Gastroesophageal sphincter (tissue), 4 donors: Measurements from ENCODE around the gene CREB3. TPM values are rescaled to one million over a fixed set of nuclear protein-coding genes. Genes with fewer than 3 reads are reported as not detected.
A peak's percentile ranks its signal among the peaks of the same experiment; 100 is the strongest.

ENCODE experiments used
- ATAC-seq: fragments of 150-250 bp; one replicate; pipeline ENCODE4 v1.9.1; 2016; ENCODE audit warnings: mild to moderate bottlenecking, moderate library complexity
- H3K27ac ChIP-seq, 4 donors: fragments of 200-600 bp; sonication (generic) in 3 of 4; 1 replicate in 3 of 4; 2 replicates in 1 of 4; pipeline ENCODE4 v1.5.1; 2016 to 2019
- H3K27me3 ChIP-seq: fragments of 200-600 bp; sonication (generic); one replicate; pipeline ENCODE4 v1.5.1; 2019
- H3K36me3 ChIP-seq, 2 donors: fragments of 200-600 bp; sonication (generic); one replicate each; pipeline ENCODE4 v1.5.1; 2019; ENCODE audit warnings: control low read depth in 1 of 2
- H3K4me1 ChIP-seq, 3 donors: fragments of 200-600 bp; sonication (generic); 1 replicate in 2 of 3; 2 replicates in 1 of 3; pipeline ENCODE4 v1.5.1; 2016 to 2019; ENCODE audit warnings: control low read depth in 2 of 3
- H3K4me3 ChIP-seq, 2 donors: fragments of 200-600 bp; sonication (generic); one replicate each; pipeline ENCODE4 v1.5.1; 2019; ENCODE audit warnings: mild to moderate bottlenecking in 1 of 2, moderate library complexity in 1 of 2
- H3K9me3 ChIP-seq, 3 donors: fragments of 200-600 bp; sonication (generic); one replicate each; pipeline ENCODE4 v1.5.1; 2017 to 2019; ENCODE audit warnings: control low read depth in 2 of 3
- EP300 ChIP-seq: sonication (generic); formaldehyde crosslinking; IDR thresholded peaks from one replicate; pipeline ENCODE4 v1.6.1; 2017; ENCODE audit warnings: antibody characterized with exemption, mild to moderate bottlenecking
- POLR2A ChIP-seq, 2 donors: fragments of 450-650 bp; IDR thresholded peaks; one replicate each; pipeline ENCODE4 v1.6.1; 2017; ENCODE audit warnings: antibody characterized with exemption in 2 of 2, mild to moderate bottlenecking in 2 of 2, moderate library complexity in 1 of 2
- POLR2AphosphoS5 ChIP-seq: sonication (generic); formaldehyde crosslinking; IDR thresholded peaks from one replicate; pipeline ENCODE4 v1.6.1; 2017; ENCODE audit warnings: antibody characterized with exemption
- WGBS, 2 donors: methylation state at CpG; one replicate each; pipeline ENCODE4 v1.1.5; 2018; ENCODE audit warnings: low coverage in 1 of 2; 5-methylcytosine and 5-hydroxymethylcytosine counted together
- total RNA-seq, 4 donors: library from RNA; depleted of rRNA; stranded (reverse); fragments of >200 nt; gene quantifications; one replicate each; pipeline ENCODE4 v1.1.0, GENCODE V29; 2016
- TF ChIP-seq, protein P1 (sequence below), 4 experiments: fragments of 200-600 bp in 2 of 4; fragments of 450-650 bp in 2 of 4; sonication (generic) in 1 of 4; IDR thresholded peaks; one replicate each; pipeline ENCODE4 v1.5.1; 2017 to 2019; ENCODE audit warnings: antibody characterized with exemption in 4 of 4, mild to moderate bottlenecking in 2 of 4, moderate library complexity in 2 of 4

CREB3 gene
- total RNA-seq, 4 donors from 2014 or later = 75.0 to 104 (median 83.7) TPM

DNA sequence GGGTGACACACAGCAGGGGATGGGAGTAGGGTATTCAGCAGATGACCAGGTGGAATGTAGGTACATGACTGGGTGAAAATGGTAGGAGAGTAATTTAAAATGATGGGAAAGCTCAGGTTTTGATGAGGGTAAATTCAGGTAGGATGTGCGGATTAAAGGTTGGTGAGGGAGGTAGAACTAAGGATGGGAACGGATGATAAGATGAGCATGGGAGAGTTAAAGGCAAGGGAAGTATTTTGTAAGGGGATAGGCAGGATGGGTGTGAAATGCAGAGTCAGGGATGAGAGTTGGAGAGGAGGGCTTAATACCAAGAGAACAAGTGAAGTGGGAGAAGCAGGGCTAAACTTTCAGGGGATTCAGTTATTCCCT is 2.0 kb upstream of the CREB3 start:
- TF ChIP-seq, protein P1, sequence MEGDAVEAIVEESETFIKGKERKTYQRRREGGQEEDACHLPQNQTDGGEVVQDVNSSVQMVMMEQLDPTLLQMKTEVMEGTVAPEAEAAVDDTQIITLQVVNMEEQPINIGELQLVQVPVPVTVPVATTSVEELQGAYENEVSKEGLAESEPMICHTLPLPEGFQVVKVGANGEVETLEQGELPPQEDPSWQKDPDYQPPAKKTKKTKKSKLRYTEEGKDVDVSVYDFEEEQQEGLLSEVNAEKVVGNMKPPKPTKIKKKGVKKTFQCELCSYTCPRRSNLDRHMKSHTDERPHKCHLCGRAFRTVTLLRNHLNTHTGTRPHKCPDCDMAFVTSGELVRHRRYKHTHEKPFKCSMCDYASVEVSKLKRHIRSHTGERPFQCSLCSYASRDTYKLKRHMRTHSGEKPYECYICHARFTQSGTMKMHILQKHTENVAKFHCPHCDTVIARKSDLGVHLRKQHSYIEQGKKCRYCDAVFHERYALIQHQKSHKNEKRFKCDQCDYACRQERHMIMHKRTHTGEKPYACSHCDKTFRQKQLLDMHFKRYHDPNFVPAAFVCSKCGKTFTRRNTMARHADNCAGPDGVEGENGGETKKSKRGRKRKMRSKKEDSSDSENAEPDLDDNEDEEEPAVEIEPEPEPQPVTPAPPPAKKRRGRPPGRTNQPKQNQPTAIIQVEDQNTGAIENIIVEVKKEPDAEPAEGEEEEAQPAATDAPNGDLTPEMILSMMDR (IDR thresholded peaks at IDR 0.05) = no peak
- TF ChIP-seq EP300 = no peak
- TF ChIP-seq POLR2A (IDR thresholded peaks at IDR 0.05) = no peak
- no peak for TF ChIP-seq POLR2AphosphoS5
- no peak for ATAC-seq
- peaks cover 3 to 76% (median 30%) of the 10 kb centered on the region in 3 donors for H3K4me1 ChIP-seq
- no peaks in the 10 kb centered on the region for H3K9me3 ChIP-seq
- peaks cover 0 to 24% of the 10 kb centered on the region in 2 donors for H3K36me3 ChIP-seq
- peak overlapping the region; percentile 79 to 85 for H3K4me3 ChIP-seq
- WGBS, 2 donors = 43 to 48% methylated on average over 1 to 2 of the region's 2 CpGs
- H3K27me3 ChIP-seq = no peaks in the 10 kb centered on the region
- peak overlapping the region; percentile 97 to 100 (median 98) for H3K27ac ChIP-seq

DNA sequence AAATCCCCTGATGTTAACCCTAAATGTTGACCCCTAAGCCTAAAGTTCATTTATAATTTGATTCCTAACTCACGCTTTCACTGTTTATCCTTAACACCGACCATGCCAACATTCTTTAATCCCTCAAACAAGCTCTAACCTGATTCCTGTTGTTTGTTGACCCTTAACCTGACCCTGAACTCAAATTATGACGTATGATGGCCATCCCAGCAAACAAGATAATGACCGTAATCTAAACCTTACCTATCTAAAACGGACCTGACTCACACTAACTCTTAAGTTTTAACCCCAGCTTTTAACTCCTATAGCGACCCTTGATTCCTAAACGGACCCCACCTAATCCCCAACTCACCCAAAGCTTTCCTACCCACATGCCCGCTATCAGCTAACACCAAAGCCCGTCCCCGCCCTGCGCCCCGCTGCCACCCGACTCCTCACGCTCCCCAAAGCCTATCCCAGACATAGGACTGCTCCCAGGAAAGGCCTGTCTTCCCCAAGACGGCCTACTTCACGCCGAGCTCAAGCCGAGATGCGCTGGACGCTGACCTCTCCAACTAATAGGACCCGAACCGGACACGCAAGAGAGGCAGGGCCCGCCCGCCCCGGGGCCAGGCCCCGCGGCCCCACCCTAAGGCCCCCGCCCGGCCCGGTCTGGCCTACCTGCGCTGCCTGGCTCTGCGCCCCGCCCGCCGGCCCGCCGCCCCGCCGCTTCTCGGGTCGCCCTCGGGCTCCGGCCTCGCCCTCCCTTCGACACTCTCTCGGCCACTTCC is 866 bp upstream of the CREB3 start:
- Histone ChIP-seq H3K4me1 (peaks cover under 1 to 75% (median 24%) of the 10 kb centered on the region in 3 donors), H3K9me3 (no peaks in the 10 kb centered on the region), H3K27me3 (no peaks in the 10 kb centered on the region), H3K36me3 (peaks cover 0 to 28% of the 10 kb centered on the region in 2 donors), H3K4me3 (peak overlapping the region; percentile 79 to 85), H3K27ac (peak overlapping the region; percentile 97 to 100 (median 98))
- no peak for ATAC-seq
- TF ChIP-seq, protein P1 (IDR thresholded peaks at IDR 0.05) = no peak
- peak; percentile 87 to 88 for TF ChIP-seq POLR2A (IDR thresholded peaks at IDR 0.05)
- WGBS, 2 donors = 0% methylated on average over 7 to 12 of the region's 47 CpGs

DNA sequence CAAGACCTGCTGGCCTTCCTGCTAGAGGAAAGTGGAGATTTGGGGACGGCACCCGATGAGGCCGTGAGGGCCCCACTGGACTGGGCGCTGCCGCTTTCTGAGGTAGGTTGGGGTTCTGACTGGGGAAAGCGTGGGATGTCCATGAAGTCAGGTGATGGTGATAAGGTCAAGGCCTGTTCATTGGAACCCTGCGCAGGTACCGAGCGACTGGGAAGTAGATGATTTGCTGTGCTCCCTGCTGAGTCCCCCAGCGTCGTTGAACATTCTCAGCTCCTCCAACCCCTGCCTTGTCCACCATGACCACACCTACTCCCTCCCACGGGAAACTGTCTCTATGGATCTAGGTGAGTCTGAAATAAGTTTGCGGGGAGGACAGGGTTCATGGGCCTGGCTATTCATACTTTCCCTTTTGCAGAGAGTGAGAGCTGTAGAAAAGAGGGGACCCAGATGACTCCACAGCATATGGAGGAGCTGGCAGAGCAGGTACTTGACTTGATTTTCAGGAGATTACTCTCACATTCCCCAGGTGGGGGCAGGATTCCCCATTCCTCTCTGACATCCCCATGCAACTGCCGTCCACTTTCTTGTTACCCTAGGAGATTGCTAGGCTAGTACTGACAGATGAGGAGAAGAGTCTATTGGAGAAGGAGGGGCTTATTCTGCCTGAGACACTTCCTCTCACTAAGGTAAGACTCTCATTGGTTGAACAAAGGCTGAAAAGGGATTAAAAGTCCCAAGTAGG is 505 bp downstream of the CREB3 start:
- no peaks in the 10 kb centered on the region for H3K9me3 ChIP-seq
- no peak for ATAC-seq
- WGBS, 2 donors = 0% methylated on average over 2 to 3 of the region's 14 CpGs

DNA sequence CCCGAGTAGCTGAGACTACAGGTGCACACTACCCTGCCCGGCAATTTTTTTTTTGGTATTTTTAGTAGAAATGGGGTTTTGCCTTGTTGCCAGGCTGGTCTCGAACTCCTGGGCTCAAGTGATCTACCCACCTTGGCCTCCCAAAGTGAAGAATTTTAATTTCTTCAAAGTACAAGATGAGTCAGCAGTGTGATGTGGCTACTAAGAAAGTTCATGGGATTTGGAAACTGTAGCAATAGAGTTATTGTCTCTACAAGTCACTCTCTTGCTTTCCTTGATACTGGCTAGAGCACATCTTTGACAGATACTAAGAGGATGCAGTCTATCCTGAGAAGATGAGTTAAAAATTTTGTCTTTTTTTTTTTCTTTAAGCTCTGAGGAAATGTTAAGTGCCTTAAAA is 1.6 kb downstream of the CREB3 start:
- WGBS, 2 donors = 94% methylated on average over 2 of the region's 3 CpGs; no CpG with 5 or more reads in 1 of the 2 donors
- Histone ChIP-seq H3K27ac (peak overlapping the region in 3 of 4 donors; percentile 97 to 100 (median 98)), H3K4me1 (peaks cover 0 to 56% (median 18%) of the 10 kb centered on the region in 3 donors), H3K36me3 (peaks cover 0 to 53% of the 10 kb centered on the region in 2 donors), H3K27me3 (no peaks in the 10 kb centered on the region), H3K9me3 (no peaks in the 10 kb centered on the region), H3K4me3 (no peak overlapping the region)
- TF ChIP-seq POLR2A (IDR thresholded peaks at IDR 0.05) (no peak), POLR2AphosphoS5 (no peak), EP300 (no peak)
- TF ChIP-seq, protein P1 (IDR thresholded peaks at IDR 0.05) = no peak
- ATAC-seq = no peak

More for the DNA sequence above, 505 bp downstream of the CREB3 start:
- peaks cover 0 to 67% (median 24%) of the 10 kb centered on the region in 3 donors for H3K4me1 ChIP-seq
- H3K4me3 ChIP-seq = peak overlapping the region; percentile 79 to 85
- peaks cover 0 to 42% of the 10 kb centered on the region in 2 donors for H3K36me3 ChIP-seq
- H3K27ac ChIP-seq = peak overlapping the region; percentile 97 to 100 (median 98)
- H3K27me3 ChIP-seq = no peaks in the 10 kb centered on the region
- TF ChIP-seq POLR2AphosphoS5 (peak; percentile 11), EP300 (no peak)

DNA sequence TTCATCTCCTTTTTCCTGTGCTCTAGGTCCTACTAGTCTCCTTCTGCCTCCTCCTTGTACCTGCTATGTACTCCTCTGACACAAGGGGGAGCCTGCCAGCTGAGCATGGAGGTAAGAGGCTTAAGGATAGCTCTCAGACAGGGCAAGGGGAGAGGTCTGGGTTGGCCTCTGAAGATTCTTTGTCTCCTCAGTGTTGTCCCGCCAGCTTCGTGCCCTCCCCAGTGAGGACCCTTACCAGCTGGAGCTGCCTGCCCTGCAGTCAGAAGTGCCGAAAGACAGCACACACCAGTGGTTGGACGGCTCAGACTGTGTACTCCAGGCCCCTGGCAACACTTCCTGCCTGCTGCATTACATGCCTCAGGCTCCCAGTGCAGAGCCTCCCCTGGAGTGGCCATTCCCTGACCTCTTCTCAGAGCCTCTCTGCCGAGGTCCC is 3.8 kb downstream of the CREB3 start:
- H3K36me3 ChIP-seq = peaks cover 0 to 74% of the 10 kb centered on the region in 2 donors
- WGBS, 2 donors = 0% methylated on average over 2 of the region's 5 CpGs; no CpG with 5 or more reads in 1 of the 2 donors
- H3K4me3 ChIP-seq = no peak overlapping the region
- H3K9me3 ChIP-seq = no peaks in the 10 kb centered on the region
- TF ChIP-seq, protein P1 (IDR thresholded peaks at IDR 0.05) = peak in 3 of 4 experiments; percentile 73 to 83 (median 82)
- TF ChIP-seq POLR2A (IDR thresholded peaks at IDR 0.05) = no peak
- TF ChIP-seq POLR2AphosphoS5 = no peak
- H3K4me1 ChIP-seq = peaks cover 0 to 35% (median 8%) of the 10 kb centered on the region in 3 donors
- no peaks in the 10 kb centered on the region for H3K27me3 ChIP-seq
- ATAC-seq = no peak
- peak overlapping the region in 3 of 4 donors; percentile 45 to 98 (median 59) for H3K27ac ChIP-seq
